GM18870 (cell line): ENCODE measurements around the gene PAFAH1B2.
"Not testable (repeated sequence)": the region's sequence is repeated elsewhere in the genome, so short reads cannot be mapped to it uniquely, and the experiment has no call there.

Experiments
- ATAC-seq: cut with Tn5 transposase; IDR thresholded peaks from one replicate; pipeline ENCODE4 v1.9.1; 2021; ENCODE audit warnings: moderate library complexity; ENCODE audit not compliant: unreplicated experiment

PAFAH1B2 gene

DNA sequence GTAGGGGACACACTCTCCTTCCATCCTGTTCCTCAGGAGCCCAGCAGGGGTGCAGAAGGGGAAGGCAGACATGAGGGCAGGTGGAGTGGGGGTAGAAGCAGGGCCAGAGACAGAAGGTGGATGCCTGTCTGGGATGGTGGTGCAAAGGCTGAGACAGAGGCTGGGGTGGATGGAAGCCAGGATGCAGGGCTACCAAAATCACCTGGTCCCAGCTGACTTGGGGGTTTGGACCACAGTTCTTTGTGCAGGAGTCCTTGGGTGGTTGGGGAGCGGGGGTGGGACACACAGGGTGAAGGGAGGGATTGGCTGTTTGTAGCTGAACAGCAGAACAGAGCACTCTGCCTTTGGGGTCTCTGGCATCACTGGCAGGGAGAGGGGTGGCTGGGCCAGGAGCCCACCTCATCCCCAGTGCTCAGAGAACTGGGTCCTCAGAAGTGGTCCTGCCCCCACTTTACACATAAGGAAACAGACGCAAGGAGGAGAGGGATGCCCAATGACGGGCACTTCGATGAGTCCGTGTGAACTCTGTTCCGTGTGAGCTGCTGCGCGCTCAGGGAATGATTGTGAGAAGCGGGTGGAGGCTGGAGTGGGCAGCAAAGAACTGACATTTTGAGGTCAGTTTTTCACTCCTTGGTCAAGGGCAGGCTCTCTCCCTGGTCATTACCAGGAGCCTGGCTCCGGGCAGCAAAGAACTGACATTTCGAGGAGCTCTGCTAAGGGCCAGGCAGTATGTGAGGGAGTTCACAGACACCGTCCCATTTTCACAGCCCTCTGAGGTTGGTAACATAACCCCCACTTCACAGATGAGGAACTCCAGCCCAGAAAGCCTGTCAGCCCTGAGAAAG lies 56.9 kb downstream of the PAFAH1B2 start:
- ATAC-seq = no peak

DNA sequence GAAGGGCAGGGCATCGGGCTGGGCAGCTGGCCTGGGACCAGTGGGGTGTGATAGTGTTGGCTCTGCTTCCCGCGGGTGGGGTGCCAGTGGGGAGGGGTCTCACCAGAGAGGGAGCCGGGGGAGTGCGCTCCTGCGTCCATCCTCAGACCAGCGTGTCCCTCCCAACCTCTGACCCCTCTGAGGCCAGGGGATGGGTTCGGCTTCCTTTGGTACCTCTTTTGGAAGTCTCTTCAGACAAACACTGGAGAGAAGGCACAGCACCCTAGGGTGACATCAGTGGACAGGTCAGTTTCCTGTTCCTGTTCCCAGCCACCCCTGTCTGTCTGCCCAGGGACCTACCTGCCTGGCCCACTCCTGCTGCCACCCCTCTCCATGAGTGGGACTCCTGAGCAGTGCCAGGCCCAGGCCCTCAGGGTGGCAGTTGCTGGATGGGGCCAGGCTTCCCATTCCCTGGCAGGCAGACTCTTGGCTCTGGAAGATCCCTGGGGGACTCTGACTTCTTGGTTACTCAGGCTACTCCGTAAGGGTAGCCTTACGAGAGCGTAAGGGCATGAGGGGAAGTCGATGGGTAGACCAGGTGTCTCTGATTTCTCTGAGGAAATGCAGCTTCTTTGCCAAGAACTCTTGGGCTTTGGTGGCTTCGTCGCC lies 57.7 kb downstream of the PAFAH1B2 start:
- ATAC-seq = no peak

- no peak for ATAC-seq
Measured at GRCh38 chr11:117202386-117203068, 58.4 kb downstream of the PAFAH1B2 start.

DNA sequence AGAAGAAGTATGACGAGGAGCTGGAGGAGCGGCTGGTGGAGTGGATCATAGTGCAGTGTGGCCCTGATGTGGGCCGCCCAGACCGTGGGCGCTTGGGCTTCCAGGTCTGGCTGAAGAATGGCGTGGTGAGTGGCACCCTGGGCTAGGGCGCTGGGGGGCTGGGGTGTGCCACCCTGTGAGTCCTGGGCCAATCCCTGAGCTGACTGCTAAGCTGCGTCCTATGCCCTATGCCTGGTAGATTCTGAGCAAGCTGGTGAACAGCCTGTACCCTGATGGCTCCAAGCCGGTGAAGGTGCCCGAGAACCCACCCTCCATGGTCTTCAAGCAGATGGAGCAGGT lies 59.0 kb downstream of the PAFAH1B2 start:
- no peak for ATAC-seq

DNA sequence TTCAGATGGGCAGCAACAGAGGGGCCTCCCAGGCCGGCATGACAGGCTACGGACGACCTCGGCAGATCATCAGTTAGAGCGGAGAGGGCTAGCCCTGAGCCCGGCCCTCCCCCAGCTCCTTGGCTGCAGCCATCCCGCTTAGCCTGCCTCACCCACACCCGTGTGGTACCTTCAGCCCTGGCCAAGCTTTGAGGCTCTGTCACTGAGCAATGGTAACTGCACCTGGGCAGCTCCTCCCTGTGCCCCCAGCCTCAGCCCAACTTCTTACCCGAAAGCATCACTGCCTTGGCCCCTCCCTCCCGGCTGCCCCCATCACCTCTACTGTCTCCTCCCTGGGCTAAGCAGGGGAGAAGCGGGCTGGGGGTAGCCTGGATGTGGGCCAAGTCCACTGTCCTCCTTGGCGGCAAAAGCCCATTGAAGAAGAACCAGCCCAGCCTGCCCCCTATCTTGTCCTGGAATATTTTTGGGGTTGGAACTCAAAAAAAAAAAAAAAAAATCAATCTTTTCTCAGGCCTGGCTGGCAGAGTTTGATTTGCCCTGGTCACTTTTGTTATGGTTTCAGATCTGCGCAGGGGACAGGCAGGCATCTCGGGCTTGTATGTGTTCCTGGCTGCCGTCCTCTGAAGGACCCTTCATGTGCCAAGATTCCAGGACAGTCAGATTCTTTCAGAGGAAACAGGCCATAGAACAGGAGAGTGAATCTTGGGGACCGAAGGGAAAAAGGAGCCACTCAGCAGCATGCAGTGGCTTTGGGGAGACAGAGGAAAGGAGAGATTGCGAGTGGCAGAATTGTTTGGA lies 60.4 kb downstream of the PAFAH1B2 start:
- ATAC-seq = no peak

GRCh38 chr11:117205211-117205818 lies 61.2 kb downstream of the PAFAH1B2 start:
- no peak for ATAC-seq

DNA sequence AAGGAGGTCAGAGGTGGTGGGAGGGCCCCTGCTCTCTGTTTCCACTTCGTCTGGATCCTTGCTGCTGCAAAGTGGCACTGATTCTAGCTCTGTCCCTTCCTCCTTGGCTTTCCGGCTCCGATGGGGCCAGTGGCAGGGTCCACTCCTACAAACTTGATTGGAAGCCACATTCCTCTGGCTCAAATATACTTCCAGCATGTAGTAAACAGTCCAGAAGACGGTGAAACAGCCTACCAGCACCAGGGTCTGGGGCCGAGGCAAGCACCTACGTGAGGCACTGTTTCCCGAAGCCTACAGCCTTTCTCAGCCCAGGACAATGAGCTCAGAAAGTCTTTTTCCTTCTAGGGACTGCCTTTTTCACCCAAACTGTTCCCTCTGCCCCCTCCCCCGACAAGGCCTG lies 62.0 kb downstream of the PAFAH1B2 start:
- not testable (repeated sequence) for ATAC-seq

DNA sequence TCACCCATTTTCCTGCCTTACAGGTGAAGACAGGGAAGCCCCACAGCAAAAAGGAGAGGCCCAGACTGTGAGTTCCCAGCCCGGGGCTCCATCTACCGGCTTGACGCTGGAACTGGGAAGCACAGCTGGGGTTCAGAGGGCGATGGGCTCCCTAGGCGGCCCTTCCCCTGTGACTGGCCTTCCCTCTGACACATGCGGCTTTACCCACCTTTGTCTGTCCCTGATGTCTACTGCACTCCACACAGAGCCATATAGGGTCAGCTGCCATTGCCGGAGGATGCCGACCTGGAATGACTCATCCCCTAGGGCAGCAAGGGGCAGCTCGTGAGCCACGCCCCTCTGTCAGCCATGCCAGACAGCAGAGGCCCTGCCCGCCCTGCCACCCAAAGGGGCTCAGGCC lies 62.8 kb downstream of the PAFAH1B2 start:
- not testable (repeated sequence) for ATAC-seq

GRCh38 chr11:117207481-117207880 lies 63.4 kb downstream of the PAFAH1B2 start:
- not testable (repeated sequence) for ATAC-seq

GRCh38 chr11:117208710-117209109 lies 64.6 kb downstream of the PAFAH1B2 start:
- ATAC-seq = not testable (repeated sequence)

- ATAC-seq = not testable (repeated sequence)
Measured at GRCh38 chr11:117209351-117210125, 65.5 kb downstream of the PAFAH1B2 start.

DNA sequence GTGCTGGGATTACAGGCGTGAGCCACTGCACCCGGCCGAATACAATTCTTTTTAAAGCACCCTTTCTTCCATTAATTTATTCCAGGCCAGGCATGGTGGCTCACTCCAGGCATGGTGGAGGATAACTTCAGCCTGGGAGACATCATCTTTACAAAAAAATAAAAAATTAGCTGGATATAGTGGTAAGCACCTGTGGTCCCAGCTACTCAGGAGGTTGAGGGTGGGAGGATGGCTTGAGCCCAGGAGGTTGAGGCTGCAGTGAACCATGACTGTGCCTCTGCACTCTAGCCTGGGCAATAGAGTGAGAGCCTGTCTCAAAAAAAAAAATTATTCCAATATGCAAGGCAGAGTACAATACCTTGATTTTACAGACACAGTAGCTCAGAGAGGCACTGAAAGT lies 66.5 kb downstream of the PAFAH1B2 start:
- no peak for ATAC-seq

- no peak for ATAC-seq
Measured at GRCh38 chr11:117212697-117213355, 68.7 kb downstream of the PAFAH1B2 start.

- no peak for ATAC-seq
Measured at GRCh38 chr11:117214404-117215110, 70.5 kb downstream of the PAFAH1B2 start.

DNA sequence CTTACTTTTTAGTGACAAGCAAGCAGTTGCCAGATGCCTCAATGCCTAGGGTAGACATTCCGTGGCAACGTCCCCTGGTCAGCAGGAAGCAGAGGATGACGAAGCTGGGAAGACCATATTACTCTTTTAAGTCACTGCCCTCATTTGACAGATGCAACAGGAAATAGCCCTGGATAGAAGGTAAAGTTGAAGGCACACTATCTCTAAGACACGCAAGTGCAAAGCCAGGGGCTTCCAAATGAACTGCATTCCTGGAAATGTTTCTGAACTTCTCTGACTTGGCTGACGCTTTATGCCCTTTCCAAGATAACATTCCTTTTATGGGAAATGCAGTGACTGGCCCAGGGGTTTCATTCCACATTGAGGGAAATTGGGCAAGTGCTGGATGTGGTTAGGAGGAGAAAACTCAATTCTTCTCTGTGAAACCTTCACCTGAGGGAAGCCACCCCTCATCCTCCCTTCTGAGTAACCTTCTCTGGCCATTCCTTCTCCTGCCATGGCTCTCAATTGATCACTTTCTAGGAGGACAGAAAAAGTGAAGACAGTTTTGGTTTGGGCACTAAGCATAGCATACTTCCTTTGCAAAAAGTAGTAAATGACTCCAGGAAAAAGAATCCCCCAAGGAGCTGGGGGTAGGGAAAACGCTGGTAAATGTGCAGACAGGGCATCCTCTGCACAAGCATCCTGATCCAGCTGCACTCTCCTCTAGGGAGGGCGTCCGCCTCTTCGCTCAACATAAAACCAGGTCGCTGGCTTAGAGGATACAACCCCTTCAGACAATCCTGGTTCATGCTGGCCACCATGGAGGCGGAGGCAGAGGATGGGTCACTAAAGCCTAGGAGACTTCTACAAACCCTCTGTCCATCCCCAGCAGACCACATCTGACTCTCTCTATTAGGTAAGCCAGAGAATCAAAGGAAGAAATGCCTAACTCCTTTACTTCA lies 73.3 kb downstream of the PAFAH1B2 start:
- ATAC-seq = no peak

- ATAC-seq = no peak
Measured at GRCh38 chr11:117218133-117218915, 74.2 kb downstream of the PAFAH1B2 start.

- ATAC-seq = no peak
Measured at GRCh38 chr11:117219001-117219400, 74.9 kb downstream of the PAFAH1B2 start.
